Measurements from ENCODE around the gene SSBP3.
"Not testable (repeated sequence)": the region's sequence is repeated elsewhere in the genome, so short reads cannot be mapped to it uniquely, and the experiment has no call there.

The SSBP3 gene

DNA sequence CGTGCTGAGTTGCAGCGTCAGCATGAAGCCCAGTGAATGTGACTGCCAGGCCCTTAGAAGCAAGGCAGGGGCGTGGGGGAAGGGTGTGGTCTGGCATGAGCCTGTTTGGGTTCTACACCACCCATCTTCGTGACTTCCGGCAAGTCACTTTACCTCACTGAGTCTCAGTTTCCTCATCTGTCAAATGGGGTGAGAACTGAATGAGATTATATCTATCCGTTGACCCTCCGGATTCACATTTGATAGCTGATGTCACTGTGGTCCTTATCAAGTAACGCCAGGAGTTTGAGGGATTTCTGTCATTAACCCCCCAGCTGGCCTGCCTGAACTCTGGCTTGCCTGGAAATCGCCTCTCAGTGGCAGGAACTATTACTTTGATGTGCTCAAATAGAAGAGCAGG is 190.7 kb downstream of the SSBP3 start:
- no peak for DNase-seq

DNA sequence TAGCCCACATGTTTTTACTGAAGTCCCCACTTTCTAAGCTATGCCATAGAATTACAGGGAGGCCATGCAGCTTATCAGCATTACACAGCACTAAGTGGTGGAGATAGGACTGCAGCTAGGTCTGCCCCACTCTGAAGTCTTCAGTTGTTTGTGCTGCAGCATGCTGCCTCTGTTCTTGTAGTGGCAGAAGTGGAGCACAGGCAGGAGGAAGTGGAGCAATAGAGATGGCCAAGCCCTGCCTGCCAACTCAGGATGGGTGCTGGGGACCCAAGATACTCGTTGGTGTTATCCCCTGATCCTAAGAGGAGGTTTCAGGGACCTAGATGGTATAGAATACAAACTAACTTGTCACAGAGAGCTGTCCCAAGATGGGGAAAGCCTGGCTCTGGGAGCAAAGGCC is 193.3 kb downstream of the SSBP3 start:
- DNase-seq: no peak

DNA sequence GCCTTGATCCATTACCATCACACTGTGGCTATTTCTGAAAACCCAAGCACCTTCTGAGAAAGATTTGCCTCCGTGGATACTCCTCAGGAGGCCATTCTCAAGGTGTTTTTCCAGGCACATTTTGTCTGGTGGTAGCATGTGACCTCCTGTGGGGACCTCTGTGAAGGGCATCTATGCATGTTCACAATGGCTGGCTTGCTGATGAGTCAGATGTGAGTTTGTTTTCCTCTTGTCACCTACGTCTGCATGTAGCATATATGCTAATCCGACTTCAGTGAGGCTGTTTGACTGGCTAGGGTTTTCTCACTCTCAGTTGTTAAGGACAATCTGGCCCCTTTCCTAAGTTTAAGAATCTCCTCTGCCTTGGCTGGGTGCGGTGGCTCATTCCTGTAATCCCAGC is 198.3 kb downstream of the SSBP3 start:
- not testable (repeated sequence) for DNase-seq

DNA sequence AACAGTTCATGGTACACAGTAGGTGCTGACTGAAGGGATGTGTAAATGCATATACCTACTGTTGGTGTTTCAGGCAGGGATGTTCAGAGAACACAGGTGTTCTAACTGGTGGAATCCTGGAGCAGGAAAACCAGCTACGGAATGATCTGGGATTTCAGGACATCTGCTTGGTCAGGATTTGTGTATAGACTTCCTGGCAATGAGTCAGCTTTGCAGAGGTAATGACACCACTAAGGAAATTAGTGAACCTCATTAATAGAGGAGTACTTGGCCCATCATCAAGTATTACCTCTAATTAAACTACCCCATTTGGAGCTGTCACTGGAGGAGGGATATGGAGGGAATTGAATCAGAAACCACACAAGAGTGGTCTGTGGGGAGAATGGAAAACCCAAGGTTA is 198.9 kb downstream of the SSBP3 start:
- DNase-seq: no peak

DNA sequence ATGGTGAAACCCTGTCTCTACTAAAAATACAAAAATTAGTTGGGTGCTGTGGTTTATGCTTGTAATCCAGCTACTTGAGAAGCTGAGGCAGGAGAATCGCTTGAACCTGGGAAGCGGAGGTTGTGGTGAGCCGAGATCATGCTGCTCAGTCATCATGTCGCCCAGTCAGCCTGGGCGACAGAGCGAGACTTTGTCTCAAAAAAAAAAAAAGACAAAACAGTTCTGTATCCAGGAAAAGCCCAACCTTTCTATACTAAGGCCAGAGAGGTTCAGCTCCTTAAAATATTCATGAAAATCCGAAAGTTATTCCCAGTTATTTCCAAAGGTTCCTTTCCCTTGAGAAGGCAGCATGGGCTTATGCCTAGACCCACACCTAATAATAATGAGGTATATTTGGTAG is 202.0 kb downstream of the SSBP3 start:
- no peak for DNase-seq

DNA sequence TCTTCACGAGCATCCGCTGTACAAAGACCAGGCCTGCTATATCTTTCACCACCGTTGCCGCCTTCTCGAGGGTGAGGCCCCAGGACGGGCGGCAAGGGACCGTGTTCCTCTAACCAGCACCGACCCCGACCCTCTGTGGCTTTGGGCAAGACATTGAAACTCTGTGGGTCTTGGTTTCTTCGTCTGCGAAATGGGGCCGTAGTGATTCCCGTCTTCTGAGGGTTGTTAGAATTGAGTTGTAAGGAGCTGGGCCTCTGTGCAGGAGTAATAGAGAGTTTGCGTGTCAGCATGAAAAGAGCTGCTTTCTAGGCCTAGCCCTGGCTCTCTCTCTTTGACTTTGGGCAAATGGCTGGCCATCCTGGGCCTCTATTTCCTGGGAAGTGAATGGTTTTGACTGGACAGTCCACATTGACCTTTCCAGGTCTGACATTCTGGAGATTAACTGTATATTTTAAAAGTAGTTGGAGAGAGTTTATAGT is 205.6 kb downstream of the SSBP3 start:
- no peak for DNase-seq

DNA sequence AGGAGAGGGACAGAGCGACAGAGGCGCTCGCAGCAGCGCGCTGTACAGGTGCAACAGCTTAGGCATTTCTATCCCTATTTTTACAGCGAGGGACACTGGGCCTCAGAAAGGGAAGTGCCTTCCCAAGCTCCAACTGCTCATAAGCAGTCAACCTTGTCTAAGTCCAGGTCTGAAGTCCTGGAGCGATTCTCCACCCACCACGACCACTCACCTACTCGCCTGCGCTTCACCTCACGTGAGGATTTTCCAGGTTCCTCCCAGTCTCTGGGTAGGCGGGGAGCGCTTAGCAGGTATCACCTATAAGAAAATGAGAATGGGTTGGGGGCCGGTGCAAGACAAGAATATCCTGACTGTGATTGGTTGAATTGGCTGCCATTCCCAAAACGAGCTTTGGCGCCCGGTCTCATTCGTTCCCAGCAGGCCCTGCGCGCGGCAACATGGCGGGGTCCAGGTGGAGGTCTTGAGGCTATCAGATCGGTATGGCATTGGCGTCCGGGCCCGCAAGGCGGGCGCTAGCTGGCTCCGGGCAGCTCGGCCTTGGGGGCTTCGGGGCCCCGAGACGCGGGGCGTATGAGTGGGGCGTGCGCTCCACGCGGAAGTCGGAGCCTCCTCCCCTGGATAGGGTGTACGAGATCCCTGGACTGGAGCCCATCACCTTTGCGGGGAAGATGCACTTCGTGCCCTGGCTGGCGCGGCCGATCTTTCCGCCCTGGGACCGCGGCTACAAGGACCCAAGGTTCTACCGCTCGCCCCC is 206.3 kb downstream of the SSBP3 start, which contains the start of the genes CYB5RL and MRPL37:
CYB5RL (minus strand) TSS at position 266 of the 754 bp plus-strand sequence. CDS start 4,414 bp downstream, outside the sequence.
MRPL37 (plus strand) TSS at position 403 of the 754 bp plus-strand sequence; CDS start at position 480, 77 bp downstream.
- peak; percentile 71 to 95 (median 82) for DNase-seq

DNA sequence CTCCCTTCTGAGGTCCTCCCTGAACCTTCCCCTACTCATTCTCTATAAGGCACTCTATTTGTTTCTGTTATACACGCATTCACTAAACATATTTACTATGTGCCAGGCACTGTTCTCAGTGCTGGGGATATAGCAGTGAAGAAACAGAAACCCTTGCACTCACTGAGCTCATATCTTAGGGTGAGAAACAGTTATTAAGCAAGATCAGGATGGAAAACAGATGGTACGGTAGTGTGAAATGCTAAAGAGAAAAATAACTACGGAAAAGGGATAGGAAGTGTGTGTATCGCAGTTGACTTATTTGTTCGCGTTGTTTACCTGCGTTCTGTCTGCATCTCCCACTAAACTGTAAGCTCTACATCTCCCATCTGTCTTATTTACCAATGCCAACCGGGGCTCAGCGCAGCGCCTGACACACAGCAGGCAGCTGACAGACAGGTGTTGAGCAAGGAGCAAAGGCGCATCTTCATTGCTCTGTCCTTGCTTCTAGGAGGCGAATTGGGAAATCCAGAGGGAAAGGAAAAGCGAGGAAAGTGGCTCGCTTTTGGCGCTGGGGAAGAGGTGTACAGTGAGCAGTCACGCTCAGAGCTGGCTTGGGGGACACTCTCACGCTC is 206.9 kb downstream of the SSBP3 start:
- DNase-seq: peak in 1 of 5 experiments; percentile 10

DNA sequence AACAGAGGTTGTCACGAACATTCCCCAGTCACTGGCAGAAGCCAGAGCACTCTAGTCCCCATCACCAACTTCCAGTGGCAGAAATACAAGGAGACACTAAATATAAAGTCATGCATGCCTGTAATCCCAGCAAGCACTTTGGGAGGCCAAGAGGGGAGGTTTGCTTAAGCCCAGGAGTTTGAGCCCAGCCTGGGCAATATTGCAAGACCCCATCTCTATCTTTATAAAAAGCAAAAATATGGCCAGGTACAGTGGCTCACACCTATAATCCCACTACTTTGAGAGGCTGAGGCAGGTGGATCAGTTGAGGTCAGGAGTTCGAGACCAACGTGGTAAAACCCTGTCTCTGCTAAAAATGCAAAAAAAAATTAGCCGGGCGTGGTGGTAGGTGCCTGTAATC is 212.7 kb downstream of the SSBP3 start:
- no peak for DNase-seq

DNA sequence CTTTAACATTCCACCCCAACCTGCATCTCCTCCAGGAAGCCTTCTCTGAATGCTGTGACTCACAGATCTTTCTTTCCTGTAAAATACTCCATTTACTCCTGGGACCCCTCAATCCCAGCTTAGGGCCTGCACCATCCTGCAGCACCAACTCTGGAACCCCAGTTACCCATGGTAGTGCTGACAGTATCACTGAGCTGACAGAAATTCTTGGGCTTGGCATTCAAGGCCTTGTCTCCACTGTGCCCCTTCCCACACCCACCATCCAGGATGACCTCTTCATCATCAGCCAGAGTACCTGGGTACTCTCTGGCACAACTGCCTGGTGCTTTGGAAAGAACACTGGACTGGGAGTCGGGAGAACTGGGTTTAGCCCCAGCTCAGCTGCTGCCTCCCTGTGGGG is 214.7 kb downstream of the SSBP3 start:
- DNase-seq: no peak

DNA sequence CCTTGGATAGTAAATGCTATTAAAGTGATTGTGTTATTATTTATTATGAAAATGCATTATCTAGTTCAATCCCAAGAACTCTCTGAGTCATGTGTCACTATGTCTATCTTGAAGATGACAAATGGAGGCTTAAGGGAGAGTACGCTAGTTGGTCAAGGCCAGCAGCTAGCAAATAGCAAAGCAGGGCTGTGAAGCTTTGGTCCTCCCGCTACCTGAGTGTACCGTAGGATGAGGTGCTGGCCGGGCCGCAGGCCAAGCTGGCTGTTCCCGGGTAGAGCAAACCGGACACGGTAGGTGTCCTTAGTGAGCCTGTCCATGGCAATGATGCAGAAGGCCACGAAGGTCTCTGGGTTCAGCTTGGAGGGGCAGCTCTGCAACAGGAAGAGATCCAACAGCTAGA is 215.7 kb downstream of the SSBP3 start:
- DNase-seq: no peak

DNA sequence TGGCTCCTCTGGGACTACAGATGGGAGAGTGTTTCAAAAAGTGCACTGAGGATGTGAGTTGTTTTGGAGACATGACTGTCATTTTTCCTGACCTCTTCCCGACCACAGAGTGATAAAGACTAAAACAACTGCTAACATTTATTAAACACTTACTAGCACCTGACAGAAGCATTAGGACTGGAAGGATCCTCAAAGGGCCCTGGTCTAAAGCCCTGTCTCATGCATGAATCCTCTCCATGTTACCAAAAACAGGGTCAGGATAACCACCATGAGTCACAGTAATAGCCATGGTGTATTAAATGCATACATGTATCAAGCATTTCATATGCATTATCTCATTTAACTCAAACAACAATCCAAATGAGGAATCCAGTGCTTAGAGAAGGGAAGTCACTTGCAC is 217.9 kb downstream of the SSBP3 start:
- DNase-seq: no peak

DNA sequence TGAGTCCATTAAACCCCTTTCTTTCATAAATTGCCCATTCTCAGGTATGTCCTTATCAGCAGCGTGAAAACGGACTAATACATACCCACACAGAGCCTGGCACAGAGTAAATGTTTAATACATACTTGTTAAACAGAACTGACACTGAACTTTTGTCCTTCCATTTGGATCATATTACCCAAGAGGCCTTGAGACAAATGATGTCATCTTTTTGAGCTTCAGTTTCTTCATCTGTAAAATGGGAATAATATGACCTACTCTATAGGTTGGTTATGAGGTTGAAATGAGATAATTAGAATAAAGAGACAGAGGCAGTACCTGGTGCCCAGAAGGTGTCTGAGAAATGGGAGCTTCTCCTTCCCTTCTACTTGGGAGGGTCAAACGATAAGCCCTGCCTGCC is 220.1 kb downstream of the SSBP3 start:
- no peak for DNase-seq

DNA sequence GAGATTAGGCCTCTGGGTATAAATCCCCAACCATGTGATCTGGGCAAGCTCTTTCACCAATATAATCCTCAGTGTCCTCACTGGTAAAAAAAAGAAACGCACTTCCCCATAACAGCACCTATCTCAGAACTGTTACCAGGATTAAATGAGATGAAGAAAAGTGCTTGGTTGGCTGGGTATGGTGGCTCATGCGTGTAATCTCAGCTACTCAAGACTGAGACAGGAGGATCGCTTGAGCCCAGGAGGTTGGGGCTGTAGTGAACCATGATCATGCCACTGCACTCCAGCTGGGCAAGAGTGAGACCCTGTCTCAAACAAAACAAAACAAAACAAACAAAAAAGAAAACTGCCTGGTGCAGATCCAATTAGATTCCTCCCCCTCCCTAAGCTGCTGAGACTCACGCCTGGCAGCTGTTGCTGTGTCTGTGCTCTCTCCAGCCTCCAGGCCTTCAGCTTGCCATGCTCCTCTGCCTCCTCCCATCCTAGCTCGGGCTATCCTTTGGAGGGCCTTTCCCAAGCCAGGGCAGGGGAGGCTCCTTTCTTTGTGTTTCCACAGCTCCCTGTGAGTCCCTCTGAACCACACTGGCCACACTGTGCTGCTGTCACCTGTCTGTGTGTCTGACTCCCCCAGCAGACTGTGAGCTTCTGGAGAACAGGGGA is 225.4 kb downstream of the SSBP3 start:
- DNase-seq: no peak

DNA sequence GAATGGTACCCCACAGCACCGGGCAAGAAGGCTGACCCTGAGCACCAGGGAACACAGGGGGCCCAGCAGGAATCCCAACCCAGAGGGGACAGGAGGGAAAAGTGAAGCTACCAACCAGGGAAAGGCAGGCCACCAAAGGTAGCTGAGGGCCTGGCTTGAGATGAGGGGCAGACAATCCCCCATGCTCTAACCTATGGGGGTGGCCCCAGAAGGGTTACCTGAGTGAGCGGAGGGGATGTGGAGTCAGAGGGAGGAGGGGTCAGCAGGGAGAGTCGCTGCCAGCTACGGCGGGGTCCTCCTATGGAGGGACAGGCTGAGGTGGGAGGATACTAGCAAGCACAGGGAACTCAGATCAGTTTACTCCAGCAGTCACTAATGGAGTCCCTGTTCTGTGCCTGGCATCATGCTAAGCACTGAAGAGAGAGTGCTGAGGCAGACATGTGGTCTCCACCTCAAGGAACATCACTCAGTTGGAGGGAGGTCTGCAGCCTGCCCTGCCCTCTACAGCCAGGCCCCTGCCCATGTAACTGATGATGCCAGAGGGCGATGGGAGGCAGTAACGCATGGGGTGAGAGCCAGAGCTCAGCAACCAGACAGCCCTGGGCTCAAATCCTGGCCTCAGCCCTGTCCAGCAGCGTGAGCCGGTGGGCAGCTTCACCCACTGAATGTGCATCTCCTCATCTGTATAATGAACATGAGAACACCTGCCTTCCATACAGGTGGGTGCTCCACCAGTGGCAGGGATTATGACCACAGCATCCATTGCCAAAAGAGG is 227.7 kb downstream of the SSBP3 start:
- DNase-seq: no peak

DNA sequence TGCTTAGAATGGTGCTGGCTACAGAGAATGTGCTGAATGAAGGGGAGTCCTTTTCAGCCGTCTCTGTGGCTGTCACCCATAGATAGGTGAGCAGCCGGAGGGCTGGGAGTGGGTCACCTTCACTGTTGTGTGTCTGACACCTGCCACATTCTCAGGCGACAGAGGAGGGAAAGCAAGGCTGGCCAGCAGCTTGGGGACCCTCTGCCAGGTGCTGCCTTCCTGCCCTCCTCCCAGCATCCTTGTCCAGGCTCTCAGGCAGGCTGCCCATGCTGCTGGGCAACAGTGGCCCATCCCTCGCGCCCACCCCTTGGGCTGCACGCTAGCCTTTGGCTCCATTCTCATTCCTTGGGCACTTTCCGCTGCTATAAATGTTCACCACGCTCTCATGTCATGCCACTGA is 228.5 kb downstream of the SSBP3 start:
- DNase-seq: no peak

DNA sequence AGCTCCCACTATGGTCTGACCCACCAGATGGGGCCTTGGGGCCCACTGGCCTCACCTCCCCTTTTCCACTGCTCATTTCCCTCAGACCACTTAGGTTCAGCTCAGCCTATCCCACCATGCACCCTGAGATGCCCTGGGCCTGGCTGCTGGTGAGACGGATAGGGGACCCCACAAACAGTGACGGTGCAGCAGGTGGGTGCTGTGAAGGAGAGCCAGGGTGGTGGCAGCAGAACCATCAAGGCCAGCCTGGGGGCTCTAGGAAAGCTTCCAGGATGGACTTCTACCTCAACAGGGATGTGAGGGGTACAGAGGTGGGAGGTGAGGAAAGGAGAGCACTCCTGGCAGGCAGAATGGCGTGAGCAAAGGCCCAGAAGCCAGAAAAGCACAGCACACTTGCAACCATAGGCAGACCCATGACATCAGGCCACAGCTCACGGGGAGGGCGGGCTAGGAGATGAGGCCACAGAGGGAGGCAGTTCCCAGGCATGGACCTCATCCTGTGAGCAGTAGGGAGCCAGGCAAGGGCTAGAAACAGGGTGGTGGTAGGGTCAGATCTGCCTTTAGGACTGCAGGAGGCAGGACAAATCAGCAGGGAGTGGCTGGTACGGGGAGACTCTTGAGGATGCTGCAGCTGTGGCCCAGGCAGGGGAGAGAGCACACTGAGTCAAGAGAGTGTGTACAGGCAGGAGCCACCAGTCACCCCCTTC is 229.4 kb downstream of the SSBP3 start:
- DNase-seq: no peak
